ENCODE measurements around the gene GALNS. TPM values are rescaled to one million over a fixed set of nuclear protein-coding genes. Genes with fewer than 3 reads are reported as not detected.

The GALNS gene, protein sequence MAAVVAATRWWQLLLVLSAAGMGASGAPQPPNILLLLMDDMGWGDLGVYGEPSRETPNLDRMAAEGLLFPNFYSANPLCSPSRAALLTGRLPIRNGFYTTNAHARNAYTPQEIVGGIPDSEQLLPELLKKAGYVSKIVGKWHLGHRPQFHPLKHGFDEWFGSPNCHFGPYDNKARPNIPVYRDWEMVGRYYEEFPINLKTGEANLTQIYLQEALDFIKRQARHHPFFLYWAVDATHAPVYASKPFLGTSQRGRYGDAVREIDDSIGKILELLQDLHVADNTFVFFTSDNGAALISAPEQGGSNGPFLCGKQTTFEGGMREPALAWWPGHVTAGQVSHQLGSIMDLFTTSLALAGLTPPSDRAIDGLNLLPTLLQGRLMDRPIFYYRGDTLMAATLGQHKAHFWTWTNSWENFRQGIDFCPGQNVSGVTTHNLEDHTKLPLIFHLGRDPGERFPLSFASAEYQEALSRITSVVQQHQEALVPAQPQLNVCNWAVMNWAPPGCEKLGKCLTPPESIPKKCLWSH
- 26.1 and 27.8 TPM in 2 replicates for total RNA-seq

- Mint-ChIP-seq H3K9me3 (no peaks in the 10 kb centered on the region), H3K4me3 (ENCODE audit: low read depth) (peak within 1 kb of the TSS; percentile 97)
- intact Hi-C loops (cut with micrococcal nuclease), result loop anchor here (1.0 to 2.0 kb wide), 2 partner anchors 44 to 120 kb away; no protein-coding TSS in a partner anchor
Observed at GRCh38 chr16:88856828-88857727, at the start of gene GALNS, which contains the start of gene TRAPPC2L. Gene GALNS, minus strand, starts transcription at chr16:88856947. Its CDS starts 70 bp downstream, at chr16:88856877. Gene TRAPPC2L, plus strand, starts transcription at chr16:88857127. Its CDS starts 24 bp downstream, at chr16:88857151.

DNA sequence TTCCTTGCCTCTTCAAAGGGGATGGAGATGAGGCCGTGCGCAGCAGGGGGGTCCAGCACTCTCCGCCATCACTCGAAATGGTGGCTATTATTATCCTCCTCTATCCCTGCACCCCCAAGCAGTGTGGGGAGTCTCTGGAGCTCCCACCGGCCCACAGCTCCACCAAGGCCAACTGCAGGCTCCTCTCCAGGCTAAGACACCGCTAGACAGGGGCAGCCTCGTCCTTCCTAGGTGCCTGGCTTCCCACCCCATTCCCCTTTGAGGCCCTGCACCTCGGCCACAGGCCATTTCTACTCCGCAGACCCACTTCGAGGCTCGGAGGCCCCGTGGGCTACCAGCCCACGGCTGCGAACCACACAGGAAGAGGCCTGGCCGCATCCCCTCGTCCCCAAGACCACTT is 49.3 kb upstream of the GALNS start:
- Mint-ChIP-seq H3K36me3 (ENCODE audit: low read depth) (no peaks in the 10 kb centered on the region), H3K27me3 (ENCODE audit: low read depth) (no peaks in the 10 kb centered on the region), H3K4me3 (ENCODE audit: low read depth) (no peak overlapping the region), H3K4me1 (ENCODE audit: low read depth) (no peaks in the 10 kb centered on the region), H3K27ac (no peak overlapping the region), H3K9me3 (no peaks in the 10 kb centered on the region)
- intact Hi-C loops (cut with micrococcal nuclease), result no loop called here
- no peak for DNase-seq (ENCODE audit: low spot score)

More at GRCh38 chr16:88856828-88857727, at the start of gene GALNS, which contains the start of gene TRAPPC2L:
- Mint-ChIP-seq H3K36me3 (ENCODE audit: low read depth) (peaks cover 15% of the 10 kb centered on the region), H3K27ac (peak within 1 kb of the TSS; percentile 88), H3K27me3 (ENCODE audit: low read depth) (no peaks in the 10 kb centered on the region), H3K4me1 (ENCODE audit: low read depth) (peaks cover 14% of the 10 kb centered on the region)
- DNase-seq (ENCODE audit: low spot score), result peak; percentile 97

DNA sequence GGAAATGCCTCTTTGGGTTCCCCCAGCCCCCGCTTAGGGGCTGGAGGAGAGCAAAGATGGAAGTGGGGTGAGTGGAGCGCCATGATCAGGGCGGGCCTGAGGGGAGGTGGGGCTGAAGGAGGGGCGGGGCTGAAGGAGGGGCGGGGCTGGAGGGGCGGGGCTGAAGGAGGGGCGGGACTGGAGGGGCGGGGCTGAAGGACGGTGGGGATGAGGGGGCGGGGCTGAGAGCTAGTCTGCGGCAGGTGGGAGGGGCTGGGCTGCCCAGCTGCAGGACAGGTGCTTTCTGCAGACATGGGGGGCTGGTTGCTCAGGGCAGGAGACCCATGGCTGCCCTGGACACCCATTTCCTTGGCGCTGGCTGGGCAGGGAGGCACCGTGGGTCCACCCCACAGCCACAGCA is 48.8 kb upstream of the GALNS start:
- intact Hi-C loops (cut with micrococcal nuclease), result no loop called here
- H3K27ac Mint-ChIP-seq, result no peak overlapping the region
- H3K4me3 Mint-ChIP-seq (ENCODE audit: low read depth), result no peak overlapping the region
- H3K36me3 Mint-ChIP-seq (ENCODE audit: low read depth), result no peaks in the 10 kb centered on the region
- H3K4me1 Mint-ChIP-seq (ENCODE audit: low read depth), result no peaks in the 10 kb centered on the region
- no peaks in the 10 kb centered on the region for H3K27me3 Mint-ChIP-seq (ENCODE audit: low read depth)
- no peaks in the 10 kb centered on the region for H3K9me3 Mint-ChIP-seq
- no peak for DNase-seq (ENCODE audit: low spot score)

DNA sequence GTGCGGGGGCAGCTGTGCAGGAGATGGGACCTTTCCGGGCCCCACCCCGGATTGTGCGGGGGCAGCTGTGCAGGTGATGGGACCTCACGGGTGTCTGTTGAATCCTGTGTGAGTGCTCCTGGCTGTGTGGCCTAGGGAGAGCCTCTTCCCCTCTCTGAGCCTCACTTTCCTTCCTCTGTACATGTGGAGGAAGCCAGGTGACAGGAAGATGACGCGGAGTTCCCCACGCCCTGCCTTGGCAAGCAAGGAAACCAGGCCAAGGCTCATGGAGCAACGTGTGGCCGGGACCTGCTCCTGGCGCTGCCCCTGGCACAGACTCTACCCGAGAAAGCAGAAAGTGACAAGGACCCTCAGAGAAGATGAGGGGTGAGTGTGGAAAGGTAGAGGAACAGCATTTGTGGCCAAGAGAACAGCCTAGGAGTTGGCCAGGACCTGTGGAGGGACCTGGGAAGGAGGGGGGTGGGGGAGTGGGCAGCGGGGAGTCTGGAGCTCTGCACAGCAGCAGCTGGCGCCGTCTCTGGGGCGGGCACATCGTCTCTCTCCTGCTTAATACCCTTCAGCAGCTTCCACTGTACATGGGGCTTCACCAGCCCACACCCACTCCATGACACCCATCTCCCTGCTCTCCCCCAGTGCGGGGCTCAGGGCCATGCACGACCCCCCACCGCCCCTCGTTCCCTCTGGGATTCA is 48.1 kb upstream of the GALNS start:
- intact Hi-C loops (cut with micrococcal nuclease), result no loop called here
- H3K9me3 Mint-ChIP-seq, result no peaks in the 10 kb centered on the region
- no peak overlapping the region for H3K27ac Mint-ChIP-seq
- H3K36me3 Mint-ChIP-seq (ENCODE audit: low read depth), result no peaks in the 10 kb centered on the region
- H3K4me3 Mint-ChIP-seq (ENCODE audit: low read depth), result no peak overlapping the region
- H3K4me1 Mint-ChIP-seq (ENCODE audit: low read depth), result no peaks in the 10 kb centered on the region
- no peaks in the 10 kb centered on the region for H3K27me3 Mint-ChIP-seq (ENCODE audit: low read depth)
- DNase-seq (ENCODE audit: low spot score), result no peak

DNA sequence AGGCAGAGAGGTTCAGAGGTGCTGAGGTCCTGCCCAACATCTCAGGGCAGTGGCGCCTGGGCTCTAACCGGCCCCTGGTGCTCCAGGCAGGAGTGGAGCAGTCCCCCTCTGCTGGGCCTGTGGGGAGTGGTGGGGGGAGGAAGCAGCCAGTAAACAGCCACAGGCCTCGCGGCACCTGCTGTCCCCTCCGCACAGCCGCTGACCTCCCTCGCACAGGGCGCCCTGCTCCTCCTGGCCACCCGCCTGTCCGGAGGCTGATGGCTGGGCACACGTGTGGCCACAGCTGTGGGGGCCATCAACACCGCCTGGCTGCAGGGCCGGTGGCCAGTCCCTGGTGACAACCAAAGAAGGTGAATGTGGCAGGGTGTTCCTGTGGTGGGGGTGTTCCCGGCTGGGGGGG is 46.5 kb upstream of the GALNS start:
- intact Hi-C loops (cut with micrococcal nuclease), result no loop called here
- Mint-ChIP-seq H3K9me3 (no peaks in the 10 kb centered on the region), H3K4me1 (ENCODE audit: low read depth) (no peaks in the 10 kb centered on the region), H3K36me3 (ENCODE audit: low read depth) (no peaks in the 10 kb centered on the region), H3K27ac (no peak overlapping the region), H3K4me3 (ENCODE audit: low read depth) (no peak overlapping the region), H3K27me3 (ENCODE audit: low read depth) (no peaks in the 10 kb centered on the region)
- DNase-seq (ENCODE audit: low spot score), result no peak

- no peak overlapping the region for H3K27ac Mint-ChIP-seq
- DNase-seq (ENCODE audit: low spot score), result no peak
- H3K4me1 Mint-ChIP-seq (ENCODE audit: low read depth), result no peaks in the 10 kb centered on the region
- no peaks in the 10 kb centered on the region for H3K9me3 Mint-ChIP-seq
- H3K27me3 Mint-ChIP-seq (ENCODE audit: low read depth), result no peaks in the 10 kb centered on the region
- intact Hi-C loops (cut with micrococcal nuclease), result no loop called here
- H3K4me3 Mint-ChIP-seq (ENCODE audit: low read depth), result no peak overlapping the region
- H3K36me3 Mint-ChIP-seq (ENCODE audit: low read depth), result no peaks in the 10 kb centered on the region
Observed at GRCh38 chr16:88902744-88903143, 46.0 kb upstream of the GALNS start.

GRCh38 chr16:88901718-88902337 is 45.1 kb upstream of the GALNS start:
- DNase-seq (ENCODE audit: low spot score), result no peak
- intact Hi-C loops (cut with micrococcal nuclease), result no loop called here
- H3K36me3 Mint-ChIP-seq (ENCODE audit: low read depth), result no peaks in the 10 kb centered on the region
- H3K4me3 Mint-ChIP-seq (ENCODE audit: low read depth), result no peak overlapping the region
- no peaks in the 10 kb centered on the region for H3K27me3 Mint-ChIP-seq (ENCODE audit: low read depth)
- H3K27ac Mint-ChIP-seq, result no peak overlapping the region
- H3K9me3 Mint-ChIP-seq, result no peaks in the 10 kb centered on the region
- H3K4me1 Mint-ChIP-seq (ENCODE audit: low read depth), result no peaks in the 10 kb centered on the region

DNA sequence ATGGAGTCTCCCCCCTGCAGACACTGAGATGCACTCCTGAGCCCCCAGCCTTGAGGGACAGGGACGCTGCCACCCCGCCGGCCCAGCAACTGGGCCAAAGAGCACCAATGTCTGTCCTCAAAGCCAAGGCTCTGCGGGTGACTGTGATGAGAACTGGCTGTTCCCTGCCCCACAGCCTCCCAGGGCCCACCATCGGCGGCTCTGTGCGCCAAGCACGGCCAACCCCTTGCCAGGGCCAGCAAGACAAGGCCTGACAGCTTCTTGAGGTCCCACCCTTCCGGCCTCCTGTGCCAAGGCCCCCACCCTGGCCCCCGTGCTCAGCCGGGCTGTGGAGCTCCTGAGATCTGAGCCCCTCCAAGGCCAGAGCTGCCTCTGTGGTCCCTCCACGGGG is 43.9 kb upstream of the GALNS start:
- intact Hi-C loops (cut with micrococcal nuclease), result no loop called here
- Mint-ChIP-seq H3K4me3 (ENCODE audit: low read depth) (no peak overlapping the region), H3K36me3 (ENCODE audit: low read depth) (no peaks in the 10 kb centered on the region), H3K4me1 (ENCODE audit: low read depth) (no peaks in the 10 kb centered on the region), H3K27ac (no peak overlapping the region), H3K27me3 (ENCODE audit: low read depth) (no peaks in the 10 kb centered on the region), H3K9me3 (no peaks in the 10 kb centered on the region)
- no peak for DNase-seq (ENCODE audit: low spot score)

DNA sequence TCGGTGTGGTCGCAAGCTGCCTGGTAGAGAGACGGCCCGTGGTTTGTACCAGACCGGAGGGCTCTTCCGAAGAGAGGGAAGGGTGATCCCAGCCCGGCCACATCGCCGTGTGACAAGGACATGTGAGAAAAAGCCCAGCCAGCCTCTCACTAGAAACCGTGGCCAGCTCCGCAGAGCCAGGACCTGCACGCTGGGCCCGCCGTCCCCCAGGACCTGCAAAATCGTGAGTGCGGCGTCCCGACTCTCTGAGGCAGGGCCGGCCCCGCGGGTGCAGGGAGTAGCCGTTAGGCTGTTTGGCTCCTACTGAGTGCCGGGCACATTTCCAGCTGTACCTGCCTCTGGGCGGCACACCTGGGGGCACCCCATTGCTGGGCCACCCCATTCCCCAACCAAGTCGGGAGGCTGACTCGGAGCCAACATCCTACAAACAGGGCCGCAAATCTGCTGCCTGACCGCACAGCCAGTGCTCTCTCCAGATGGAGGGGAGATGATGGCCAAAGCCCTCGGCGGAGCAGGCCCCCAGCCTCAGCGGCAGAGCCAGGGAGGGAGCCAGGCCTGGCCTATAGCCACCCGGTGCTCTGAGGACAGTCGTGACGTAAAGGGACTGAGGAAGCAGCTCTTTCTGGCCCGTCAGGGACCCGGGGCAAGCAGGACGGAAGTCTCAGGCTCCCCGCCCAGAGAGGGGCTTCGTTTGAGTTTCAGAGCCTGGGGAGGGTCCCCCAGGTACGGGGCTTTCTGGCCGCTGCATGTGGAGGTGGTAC is 43.3 kb upstream of the GALNS start:
- H3K4me1 Mint-ChIP-seq (ENCODE audit: low read depth), result no peaks in the 10 kb centered on the region
- H3K4me3 Mint-ChIP-seq (ENCODE audit: low read depth), result no peak overlapping the region
- H3K36me3 Mint-ChIP-seq (ENCODE audit: low read depth), result no peaks in the 10 kb centered on the region
- H3K27ac Mint-ChIP-seq, result no peak overlapping the region
- no peaks in the 10 kb centered on the region for H3K27me3 Mint-ChIP-seq (ENCODE audit: low read depth)
- H3K9me3 Mint-ChIP-seq, result no peaks in the 10 kb centered on the region
- no peak for DNase-seq (ENCODE audit: low spot score)
- intact Hi-C loops (cut with micrococcal nuclease), result no loop called here

- no peaks in the 10 kb centered on the region for H3K4me1 Mint-ChIP-seq (ENCODE audit: low read depth)
- no peaks in the 10 kb centered on the region for H3K27me3 Mint-ChIP-seq (ENCODE audit: low read depth)
- no peak for DNase-seq (ENCODE audit: low spot score)
- intact Hi-C loops (cut with micrococcal nuclease), result no loop called here
- H3K9me3 Mint-ChIP-seq, result no peaks in the 10 kb centered on the region
- no peak overlapping the region for H3K4me3 Mint-ChIP-seq (ENCODE audit: low read depth)
- no peaks in the 10 kb centered on the region for H3K36me3 Mint-ChIP-seq (ENCODE audit: low read depth)
- H3K27ac Mint-ChIP-seq, result no peak overlapping the region
Observed at GRCh38 chr16:88897696-88898425, 41.1 kb upstream of the GALNS start.
